NCI-H2171 treated with DMSO at 0.1 percent for 48 hours (cell line): Measurements from ENCODE around the gene GDAP2.
"Not testable (repeated sequence)": the region's sequence is repeated elsewhere in the genome, so short reads cannot be mapped to it uniquely, and the experiment has no call there.

Experiments used
- DNase-seq: peaks from one replicate; lab custom pipeline; 2025; lab: John Stamatoyannopoulos, UW

The GDAP2 gene

GRCh38 chr1:117899801-117900200 lies 29.6 kb downstream of the GDAP2 start:
- DNase-seq, result no peak

DNA sequence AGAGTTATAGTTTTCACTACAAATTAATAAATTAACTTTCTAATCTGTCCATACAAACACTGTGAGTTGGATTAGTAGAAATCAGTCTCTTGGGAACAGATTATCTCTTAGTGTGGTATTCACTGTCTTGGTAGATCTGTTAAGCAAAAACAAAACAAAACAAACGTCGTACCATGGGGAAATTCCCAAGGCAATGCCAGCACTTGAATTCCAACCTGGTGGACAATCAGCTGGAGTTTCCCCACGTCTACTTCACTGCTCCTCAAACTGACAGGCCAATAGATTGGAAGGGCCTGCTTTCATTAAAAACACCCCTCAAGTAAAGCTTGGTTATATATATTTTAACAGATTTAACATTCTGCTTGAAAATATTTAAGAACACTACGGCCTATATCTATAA lies 31.9 kb downstream of the GDAP2 start:
- DNase-seq, result no peak

GRCh38 chr1:117895482-117896114 lies 33.8 kb downstream of the GDAP2 start:
- DNase-seq, result peak; percentile 85

GRCh38 chr1:117894078-117894477 lies 35.3 kb downstream of the GDAP2 start:
- no peak for DNase-seq

DNA sequence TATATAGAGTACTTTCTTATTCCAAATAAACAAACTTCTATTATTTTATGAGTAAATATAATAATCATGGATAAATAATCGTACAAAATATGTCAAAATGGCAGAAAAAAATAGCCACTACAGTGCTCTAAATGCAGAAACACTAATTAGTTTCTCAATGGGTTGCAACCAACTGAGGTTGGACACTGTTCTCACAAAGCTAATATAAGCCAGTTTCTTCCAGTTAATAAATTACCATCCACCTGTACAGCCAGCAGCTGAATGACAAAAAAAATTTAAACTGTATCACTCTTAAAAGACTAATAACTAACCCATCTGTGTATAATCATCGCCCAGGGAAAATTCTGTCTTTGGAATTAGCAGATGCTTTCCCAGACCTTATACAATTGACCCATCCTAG lies 36.9 kb downstream of the GDAP2 start:
- DNase-seq, result no peak

DNA sequence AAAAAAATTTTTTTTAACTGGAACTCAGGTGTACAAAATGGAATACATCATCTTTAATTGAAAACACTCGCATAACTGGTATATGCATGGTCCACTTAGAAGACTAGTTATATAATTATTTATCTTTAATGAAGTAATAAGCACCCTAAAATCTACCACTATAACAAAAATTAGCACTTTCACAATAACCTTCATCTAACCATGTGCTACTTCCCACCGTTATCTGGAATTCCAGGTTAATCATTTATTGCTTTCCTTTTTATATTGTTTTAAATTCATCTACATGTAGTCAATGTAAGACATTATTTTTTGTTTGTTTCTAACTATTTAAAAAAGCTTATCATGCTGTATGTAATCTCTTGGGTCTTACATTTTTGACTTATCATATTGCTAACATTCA lies 39.0 kb downstream of the GDAP2 start:
- DNase-seq, result no peak

- no peak for DNase-seq
These were observed 43.2 kb downstream of the GDAP2 start for GRCh38 chr1:117886101-117886795.

DNA sequence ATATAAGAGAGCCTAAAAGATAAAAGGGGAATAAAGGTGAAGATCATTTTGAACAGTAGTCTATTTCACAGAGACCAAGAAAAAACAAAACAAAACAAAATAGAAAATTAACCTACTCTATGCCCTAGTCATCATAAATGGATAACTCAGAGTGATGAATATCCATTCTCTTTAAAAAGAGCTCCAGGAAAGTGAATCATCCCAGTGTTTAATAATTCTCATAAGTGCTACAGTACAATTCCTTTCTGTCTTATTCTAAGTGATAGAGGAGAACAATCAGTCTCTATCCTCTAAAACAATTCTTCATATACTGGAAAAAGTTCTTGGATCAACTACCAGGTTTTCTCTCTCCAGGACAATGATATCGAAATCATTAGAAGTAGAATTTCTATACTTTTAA lies 45.8 kb downstream of the GDAP2 start:
- DNase-seq, result no peak

GRCh38 chr1:117879284-117879683 lies 50.1 kb downstream of the GDAP2 start:
- no peak for DNase-seq

DNA sequence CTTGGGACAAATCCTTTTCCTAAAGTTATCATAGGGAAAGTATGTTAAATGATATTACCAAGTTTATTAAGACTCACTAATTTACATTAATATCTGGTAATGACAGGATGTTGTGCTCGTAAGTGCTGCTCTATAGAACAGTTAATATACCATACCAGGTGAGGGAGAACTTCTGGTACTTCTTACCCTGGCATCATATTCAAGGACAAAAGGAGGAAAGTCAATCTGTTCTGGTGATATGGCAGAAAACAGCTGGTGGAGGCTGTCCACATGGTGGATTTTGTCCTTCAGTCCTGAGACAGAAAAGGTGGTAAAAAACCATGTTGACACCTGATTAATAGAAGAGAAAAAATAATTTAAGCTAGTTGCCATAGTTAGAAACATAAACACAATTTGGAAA lies 51.6 kb downstream of the GDAP2 start:
- no peak for DNase-seq

GRCh38 chr1:117871013-117871412 lies 58.4 kb downstream of the GDAP2 start:
- no peak for DNase-seq

DNA sequence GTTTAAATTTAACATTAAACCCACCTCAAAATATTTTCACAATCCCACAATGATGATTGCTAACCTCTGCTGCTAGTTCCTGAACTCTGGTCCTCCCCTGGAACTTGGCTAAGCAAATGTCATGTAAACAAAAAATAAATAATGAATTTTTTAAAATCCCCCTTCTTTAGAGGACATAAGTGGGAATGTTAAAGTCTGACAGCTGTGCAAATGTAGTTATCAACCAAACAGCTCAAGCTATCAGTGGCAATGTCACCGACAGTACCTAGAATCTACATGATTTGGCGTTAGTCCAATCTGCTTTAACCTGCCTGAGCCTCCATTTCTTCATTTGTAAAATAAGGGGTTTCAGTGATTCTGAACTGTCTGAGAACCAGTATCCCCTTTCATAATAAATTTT lies 67.7 kb downstream of the GDAP2 start:
- peak; percentile 58 for DNase-seq

DNA sequence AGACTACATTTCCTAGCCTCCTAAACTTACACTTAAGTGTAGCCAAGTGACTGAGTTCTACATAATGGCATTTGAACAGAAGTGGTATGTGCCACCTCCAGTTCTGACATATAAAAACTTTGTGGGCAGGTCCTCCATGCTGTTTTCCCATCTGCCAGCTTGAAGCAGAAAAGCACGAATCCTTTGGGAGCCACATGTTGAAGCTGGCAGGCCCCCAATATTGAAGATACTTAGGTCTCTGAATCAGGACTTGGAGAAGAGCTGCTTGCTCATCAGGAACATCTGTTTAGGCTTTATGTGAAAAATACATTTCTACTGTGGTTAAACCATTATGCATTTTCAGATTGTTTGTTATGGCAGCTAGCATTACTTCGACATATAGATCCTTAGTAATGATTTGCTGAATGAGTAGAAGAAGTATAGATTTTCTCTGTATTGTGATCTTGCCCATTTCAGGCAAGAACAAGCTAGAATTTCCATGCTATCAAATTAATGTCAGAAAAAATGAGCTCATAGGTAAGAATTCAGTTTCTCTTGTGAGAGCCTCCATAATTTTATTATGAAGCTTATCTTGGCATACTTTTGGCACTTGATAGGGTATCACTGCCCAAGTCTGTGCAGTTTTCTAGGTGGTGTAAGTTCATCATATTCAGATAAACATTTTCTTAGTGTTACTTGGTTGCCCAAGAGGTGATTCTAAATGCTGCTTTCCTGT lies 68.4 kb downstream of the GDAP2 start:
- peak; percentile 96 for DNase-seq

DNA sequence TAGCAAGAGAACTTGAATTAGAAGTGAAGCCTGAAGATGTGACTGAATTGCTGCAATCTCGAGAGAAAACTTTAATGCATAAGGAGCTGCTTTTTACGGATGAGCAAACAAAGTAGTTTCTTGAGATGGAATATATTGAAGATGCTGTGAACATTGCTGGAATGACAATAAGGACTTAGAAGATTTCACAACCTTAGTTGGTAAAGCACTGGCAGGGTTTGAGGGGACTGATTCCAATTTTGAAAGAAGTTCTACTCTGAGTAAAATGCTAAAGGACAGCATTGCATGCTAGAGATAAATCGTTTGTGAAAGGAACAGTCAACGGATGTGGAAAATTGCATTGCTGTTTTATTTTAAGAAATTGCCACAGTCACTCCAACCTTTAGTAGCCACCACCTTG lies 69.5 kb downstream of the GDAP2 start:
- DNase-seq, result no peak

DNA sequence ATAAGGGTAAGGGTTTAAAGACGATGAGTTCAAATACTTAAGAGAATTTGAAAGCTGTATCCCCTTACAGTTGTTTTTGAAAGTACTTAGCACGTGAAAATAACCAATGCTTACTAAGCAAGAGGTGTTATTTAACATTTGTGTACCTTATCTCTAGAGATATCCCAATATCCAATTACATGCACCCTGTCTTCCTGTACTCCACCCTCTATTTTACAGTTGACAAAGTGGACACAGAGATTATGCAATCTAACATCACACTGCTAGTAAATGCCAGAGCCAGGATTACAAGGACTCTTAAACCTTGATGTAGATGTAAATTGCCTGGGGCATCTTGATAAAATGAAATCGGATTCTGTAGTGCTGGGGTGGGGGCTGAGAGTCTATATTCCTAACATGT lies 72.0 kb downstream of the GDAP2 start:
- peak; percentile 29 for DNase-seq

DNA sequence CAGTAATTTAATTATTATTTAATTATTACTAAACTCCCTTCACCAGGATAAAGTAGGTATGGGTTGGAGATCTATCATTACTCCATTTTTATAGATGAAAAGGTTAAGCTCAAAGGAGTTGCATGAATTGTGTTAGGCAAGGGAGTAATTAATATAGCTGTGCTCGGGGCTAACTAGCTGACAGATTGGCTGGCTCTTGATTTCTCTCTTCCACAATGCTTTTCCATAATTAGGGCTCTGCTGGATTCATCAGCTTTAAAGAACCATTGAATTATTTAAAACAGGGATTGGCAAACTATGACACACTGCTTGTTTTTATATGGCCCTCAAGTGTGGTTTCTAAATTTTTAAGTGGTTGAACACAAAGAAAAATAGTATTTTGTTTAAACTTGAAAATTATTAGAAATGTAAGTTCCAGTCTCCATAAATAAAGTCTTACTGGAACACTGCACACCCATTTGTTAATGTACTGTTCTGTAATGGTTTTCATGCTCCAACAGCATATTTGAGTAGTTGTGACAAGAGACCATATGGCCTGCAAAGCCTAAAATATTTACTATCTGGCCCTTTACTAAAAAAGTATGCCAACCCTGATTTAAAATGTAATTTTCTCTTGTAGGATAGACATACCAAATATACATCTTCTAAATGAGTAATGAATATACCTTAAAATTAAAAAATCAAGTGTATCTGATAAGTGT lies 76.4 kb downstream of the GDAP2 start:
- peak; percentile 79 for DNase-seq

DNA sequence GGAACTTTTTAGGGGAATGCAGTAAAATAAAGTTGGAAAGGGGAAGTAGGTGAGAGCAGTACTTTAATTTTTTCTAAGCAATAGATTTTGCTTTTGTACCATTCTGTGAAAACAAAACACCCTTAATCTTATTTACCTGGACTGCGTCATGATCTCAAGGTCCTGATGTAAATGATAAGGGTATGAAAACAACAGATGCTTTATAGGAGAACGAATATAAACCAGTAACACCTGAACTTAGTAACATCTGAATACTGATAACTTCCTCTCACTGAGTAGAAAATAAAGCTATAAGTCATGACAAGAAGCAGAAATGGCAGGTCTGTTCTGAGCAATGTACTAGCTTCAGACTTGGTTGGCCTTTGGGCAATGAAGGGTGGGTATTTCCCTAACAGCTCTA lies 77.7 kb downstream of the GDAP2 start:
- DNase-seq, result peak; percentile 18

GRCh38 chr1:117846674-117847425 lies 82.6 kb downstream of the GDAP2 start:
- DNase-seq, result no peak

DNA sequence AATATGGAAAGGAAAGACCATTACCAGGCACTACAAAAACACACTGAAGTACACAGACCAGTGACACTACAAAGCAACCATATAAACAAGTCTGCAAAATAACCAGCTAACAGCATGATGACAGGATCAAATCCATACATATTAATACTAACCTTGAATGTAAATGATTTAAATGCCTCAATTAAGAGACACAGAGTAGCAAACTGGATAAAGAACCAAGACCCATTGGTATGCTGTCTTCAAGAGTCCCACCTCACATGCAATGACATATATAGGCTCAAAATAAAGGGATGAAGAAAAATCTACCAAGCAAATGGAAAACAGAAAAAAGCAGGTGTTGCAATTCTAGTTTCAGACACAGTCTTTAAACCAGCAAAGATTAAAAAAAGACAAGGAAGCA lies 84.9 kb downstream of the GDAP2 start:
- not testable (repeated sequence) for DNase-seq

DNA sequence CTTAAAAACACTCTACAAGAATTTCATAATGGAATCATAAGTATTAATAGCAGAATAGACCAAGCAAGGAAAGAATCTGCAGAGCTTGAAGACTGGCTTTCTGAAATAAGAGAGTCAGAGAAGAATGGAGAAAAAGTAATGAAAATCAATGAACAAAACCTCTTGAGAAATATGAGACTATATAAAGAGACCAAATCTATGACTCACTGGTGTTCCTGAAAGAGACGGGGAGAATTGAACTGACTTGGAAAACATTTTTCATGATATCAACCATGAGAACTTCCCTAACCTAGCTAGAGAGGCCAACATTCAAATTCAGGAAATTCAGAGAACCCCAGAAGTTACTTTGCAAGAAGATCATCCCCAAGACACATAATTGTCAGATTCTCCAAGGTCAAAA lies 85.6 kb downstream of the GDAP2 start:
- DNase-seq, result no peak

- DNase-seq, result no peak
These were observed 86.8 kb downstream of the GDAP2 start for GRCh38 chr1:117842408-117843170.
